GM23248 (cell line): ENCODE data around the gene SIX4. TPM values are rescaled to one million over a fixed set of nuclear protein-coding genes. Genes with fewer than 3 reads are reported as not detected.

ENCODE experiments used
- DNase-seq: peaks from one replicate; pipeline ENCODE4 v3.0.0-alpha.2; 2015
- H2AFZ ChIP-seq: fragments of 200-600 bp; sonication (generic); 2 replicates; pipeline ENCODE4 v1.6.1; 2016; ENCODE audit warnings: antibody characterized with exemption
- H3F3A ChIP-seq: fragments of 200-600 bp; sonication (generic); 2 replicates; pipeline ENCODE4 v1.6.1; 2016; ENCODE audit warnings: mild to moderate bottlenecking, antibody characterized with exemption, mixed run types; ENCODE audit not compliant: insufficient read depth
- H3K27ac ChIP-seq: fragments of 200-600 bp; sonication (generic); 2 replicates; pipeline ENCODE4 v1.5.1; 2016; ENCODE audit warnings: mild to moderate bottlenecking
- H3K27me3 ChIP-seq: fragments of 200-600 bp; sonication (generic); replicated peaks from 2 replicates; pipeline ENCODE4 v1.6.1; 2016; ENCODE audit warnings: mild to moderate bottlenecking; ENCODE audit not compliant: insufficient read depth
- H3K36me3 ChIP-seq: fragments of 200-600 bp; sonication (generic); 2 replicates; pipeline ENCODE4 v1.6.1; 2016; ENCODE audit warnings: low read depth, mild to moderate bottlenecking
- H3K4me1 ChIP-seq: fragments of 200-600 bp; sonication (generic); 2 replicates; pipeline ENCODE4 v1.6.1; 2016; ENCODE audit warnings: mild to moderate bottlenecking; ENCODE audit not compliant: insufficient read depth
- H3K4me2 ChIP-seq: fragments of 200-600 bp; sonication (generic); one replicate; pipeline ENCODE4 v1.6.1; 2016; ENCODE audit warnings: mild to moderate bottlenecking; ENCODE audit not compliant: unreplicated experiment
- H3K4me3 ChIP-seq: fragments of 200-600 bp; sonication (generic); 2 replicates; pipeline ENCODE4 v1.5.1; 2016; ENCODE audit warnings: mild to moderate bottlenecking
- H3K79me2 ChIP-seq: fragments of 200-600 bp; sonication (generic); 2 replicates; pipeline ENCODE4 v1.6.1; 2016; ENCODE audit warnings: mild to moderate bottlenecking; ENCODE audit not compliant: insufficient read depth
- H3K9ac ChIP-seq: fragments of 200-600 bp; sonication (generic); 2 replicates; pipeline ENCODE4 v1.6.1; 2016; ENCODE audit warnings: mild to moderate bottlenecking
- H3K9me2 ChIP-seq: fragments of 200-600 bp; sonication (generic); 2 replicates; pipeline ENCODE4 v1.6.1; 2016; ENCODE audit warnings: mixed run types, mild to moderate bottlenecking, moderate library complexity; ENCODE audit not compliant: insufficient read depth
- H3K9me3 ChIP-seq: fragments of 200-600 bp; sonication (generic); one replicate; pipeline ENCODE4 v1.6.1; 2017; ENCODE audit warnings: low read depth
- H4K20me1 ChIP-seq: fragments of 200-600 bp; sonication (generic); 2 replicates; pipeline ENCODE4 v1.6.0; 2016; ENCODE audit not compliant: insufficient read depth
- EZH2 ChIP-seq: fragments of 200-600 bp; sonication (generic); IDR thresholded peaks from 2 replicates; pipeline ENCODE4 v1.6.1; 2018; ENCODE audit warnings: antibody characterized with exemption, mild to moderate bottlenecking; ENCODE audit not compliant: insufficient read depth, poor library complexity, severe bottlenecking
- EZH2phosphoT487 ChIP-seq: fragments of 200-600 bp; sonication (generic); IDR thresholded peaks from 2 replicates; pipeline ENCODE4 v1.6.1; 2018; ENCODE audit warnings: antibody characterized with exemption, moderate library complexity, mild to moderate bottlenecking, low read depth; ENCODE audit not compliant: insufficient read depth
- WGBS, 2 experiments: methylation state at CpG; one replicate each; pipeline ENCODE4 v1.1.6; 2015 to 2017; ENCODE audit warnings: low lambda C conversion rate in 2 of 2, low coverage in 1 of 2; ENCODE audit errors: missing lambda C conversion rate in 2 of 2; 5-methylcytosine and 5-hydroxymethylcytosine counted together
- in situ Hi-C: fragments of 300-500 bp; cut with MboI; formaldehyde crosslinking; loops from 2 replicates; pipeline ENCODE4 v1.15.0; 2020
- polyA plus RNA-seq: library from polyadenylated mRNA; unstranded; fragments of >200 nt; fragmentation: Nextera tagmentation; extraction: Ambion mirVana; gene quantifications from 2 replicates; pipeline ENCODE4 v1.2.1, GENCODE V29; 2016
- total RNA-seq: library from RNA; depleted of rRNA; stranded (reverse); fragments of >200 nt; shearing (Covaris generic); gene quantifications from 2 replicates; pipeline ENCODE4 v1.2.3, GENCODE V29; 2014; rRNA removed

The SIX4 gene
- total and polyA plus RNA-seq, 2 experiments from 2014 or later: 1.5 to 12.2 TPM

- H3K79me2 ChIP-seq: no peaks in the 10 kb centered on the region
- H3K4me3 ChIP-seq: no peak overlapping the region
- H3K9me3 ChIP-seq: no peaks in the 10 kb centered on the region
- H3K4me2 ChIP-seq: no peak overlapping the region
- H3K9ac ChIP-seq: no peak overlapping the region
- H3K27ac ChIP-seq: no peak overlapping the region
- H4K20me1 ChIP-seq: no peaks in the 10 kb centered on the region
- no peak overlapping the region for H2AFZ ChIP-seq
- 68 to 71% methylated on average over 3 of the region's 3 CpGs for WGBS, 2 experiments
- no peaks in the 10 kb centered on the region for H3F3A ChIP-seq
- H3K27me3 ChIP-seq: no peaks in the 10 kb centered on the region
- TF ChIP-seq EZH2 (no peak), EZH2phosphoT487 (no peak)
- H3K36me3 ChIP-seq: no peaks in the 10 kb centered on the region
- in situ Hi-C loops: no loop called here
- no peaks in the 10 kb centered on the region for H3K4me1 ChIP-seq
- no peaks in the 10 kb centered on the region for H3K9me2 ChIP-seq
- no peak for DNase-seq
These were observed 53.2 kb downstream of the SIX4 start for GRCh38 chr14:60670989-60671388.

- no peaks in the 10 kb centered on the region for H3K79me2 ChIP-seq
- no peak overlapping the region for H3K4me3 ChIP-seq
- DNase-seq: no peak
- H3K9me3 ChIP-seq: no peaks in the 10 kb centered on the region
- H3K36me3 ChIP-seq: no peaks in the 10 kb centered on the region
- H3K9ac ChIP-seq: no peak overlapping the region
- H3F3A ChIP-seq: no peaks in the 10 kb centered on the region
- H4K20me1 ChIP-seq: no peaks in the 10 kb centered on the region
- 85 to 86% methylated on average over 5 of the region's 5 CpGs for WGBS, 2 experiments
- H3K4me1 ChIP-seq: no peaks in the 10 kb centered on the region
- no peak overlapping the region for H3K4me2 ChIP-seq
- in situ Hi-C loops: no loop called here
- no peaks in the 10 kb centered on the region for H3K27me3 ChIP-seq
- H3K9me2 ChIP-seq: no peaks in the 10 kb centered on the region
- TF ChIP-seq EZH2phosphoT487 (no peak), EZH2 (no peak)
- no peak overlapping the region for H3K27ac ChIP-seq
- H2AFZ ChIP-seq: no peak overlapping the region
These were observed 55.6 kb downstream of the SIX4 start for GRCh38 chr14:60668431-60669112.

- H3K36me3 ChIP-seq: no peaks in the 10 kb centered on the region
- no peak for TF ChIP-seq EZH2phosphoT487
- no peak for TF ChIP-seq EZH2
- no peak overlapping the region for H2AFZ ChIP-seq
- in situ Hi-C loops: no loop called here
- H3K27ac ChIP-seq: no peak overlapping the region
- no peak overlapping the region for H3K4me3 ChIP-seq
- no peak overlapping the region for H3K9ac ChIP-seq
- H3F3A ChIP-seq: no peaks in the 10 kb centered on the region
- H3K4me2 ChIP-seq: no peak overlapping the region
- H3K9me3 ChIP-seq: no peaks in the 10 kb centered on the region
- H3K79me2 ChIP-seq: no peaks in the 10 kb centered on the region
- H4K20me1 ChIP-seq: no peaks in the 10 kb centered on the region
- no peaks in the 10 kb centered on the region for H3K27me3 ChIP-seq
- DNase-seq: no peak
- H3K9me2 ChIP-seq: no peaks in the 10 kb centered on the region
- no peaks in the 10 kb centered on the region for H3K4me1 ChIP-seq
- WGBS, 2 experiments: 63 to 64% methylated on average over 3 of the region's 3 CpGs
These were observed 59.0 kb downstream of the SIX4 start for GRCh38 chr14:60665177-60665550.

GRCh38 chr14:60662982-60663381, 61.2 kb downstream of the SIX4 start:
- H3K79me2 ChIP-seq: no peaks in the 10 kb centered on the region
- peak; percentile 38 for DNase-seq
- 47 to 68% methylated on average over 1 of the region's 1 CpG for WGBS, 2 experiments

GRCh38 chr14:60661721-60662120, 62.4 kb downstream of the SIX4 start:
- Histone ChIP-seq H3K79me2 (no peaks in the 10 kb centered on the region), H3K4me2 (no peak overlapping the region), H3K4me1 (peaks cover 6% of the 10 kb centered on the region; the same call in 1 of the 2 replicates), H3K27ac (no peak overlapping the region), H4K20me1 (no peaks in the 10 kb centered on the region), H3K9ac (no peak overlapping the region), H3K9me3 (no peaks in the 10 kb centered on the region), H2AFZ (no peak overlapping the region), H3F3A (no peaks in the 10 kb centered on the region), H3K36me3 (no peaks in the 10 kb centered on the region), H3K27me3 (no peaks in the 10 kb centered on the region), H3K4me3 (no peak overlapping the region), H3K9me2 (no peaks in the 10 kb centered on the region)
- WGBS, 2 experiments: 71 to 90% methylated on average over 1 of the region's 1 CpG
- no peak for TF ChIP-seq EZH2phosphoT487
- no peak for TF ChIP-seq EZH2
- in situ Hi-C loops: no loop called here
- no peak for DNase-seq

More at GRCh38 chr14:60662982-60663381, 61.2 kb downstream of the SIX4 start:
- H3K9me2 ChIP-seq: no peaks in the 10 kb centered on the region
- H3K9me3 ChIP-seq: no peaks in the 10 kb centered on the region
- peaks cover 1% of the 10 kb centered on the region; the same call in 1 of the 2 replicates for H3K4me1 ChIP-seq
- no peaks in the 10 kb centered on the region for H3K36me3 ChIP-seq
- no peak overlapping the region for H2AFZ ChIP-seq
- in situ Hi-C loops: no loop called here
- H3K4me3 ChIP-seq: no peak overlapping the region
- no peak overlapping the region for H3K9ac ChIP-seq
- H3K27ac ChIP-seq: no peak overlapping the region
- TF ChIP-seq EZH2 (no peak), EZH2phosphoT487 (no peak)
- H3F3A ChIP-seq: no peaks in the 10 kb centered on the region
- H4K20me1 ChIP-seq: no peaks in the 10 kb centered on the region
- no peak overlapping the region for H3K4me2 ChIP-seq
- H3K27me3 ChIP-seq: no peaks in the 10 kb centered on the region

Other genes starting within 250 kb of the SIX4 start
- not detected in 2 replicates for gene C14orf39, start 238.3 kb downstream of the SIX4 start, total RNA-seq
- gene C14orf39, start 238.3 kb downstream of the SIX4 start, polyA plus RNA-seq: not detected in 2 replicates
- not detected in 2 replicates for gene SIX6, start 215.2 kb downstream of the SIX4 start, total RNA-seq
- gene SIX6, start 215.2 kb downstream of the SIX4 start, polyA plus RNA-seq: not detected in 2 replicates
- 7.8 and 11.7 TPM in 2 replicates for gene SIX1, start 74.9 kb downstream of the SIX4 start, total RNA-seq
- 11.4 and 12.6 TPM in 2 replicates for gene SIX1, start 74.9 kb downstream of the SIX4 start, polyA plus RNA-seq
- 32.5 and 53.8 TPM in 2 replicates for gene MNAT1, start 10.4 kb upstream of the SIX4 start, total RNA-seq
- 39.9 and 43.8 TPM in 2 replicates for gene MNAT1, start 10.4 kb upstream of the SIX4 start, polyA plus RNA-seq